Astrocyte of the hippocampus (primary cell): ENCODE data around the gene FRS3.

Experiments
- DNase-seq: peaks from one replicate; pipeline ENCODE4 v3.0.0; 2011; ENCODE audit warnings: low read depth, low spot score

FRS3 gene

GRCh38 chr6:41741625-41742490 lies 37.8 kb downstream of the FRS3 start:
- no peak for DNase-seq

- no peak for DNase-seq
These were observed 39.1 kb downstream of the FRS3 start for GRCh38 chr6:41740366-41741162.

GRCh38 chr6:41739041-41739440 lies 40.7 kb downstream of the FRS3 start:
- no peak for DNase-seq

GRCh38 chr6:41737591-41738130 lies 42.0 kb downstream of the FRS3 start:
- no peak for DNase-seq

GRCh38 chr6:41736800-41737555 lies 42.7 kb downstream of the FRS3 start:
- no peak for DNase-seq

- DNase-seq, result no peak
These were observed 43.4 kb downstream of the FRS3 start for GRCh38 chr6:41736186-41736733.

- DNase-seq, result peak; percentile 96
These were observed 44.1 kb downstream of the FRS3 start, which contains the start of gene TFEB for GRCh38 chr6:41735427-41736185. Gene TFEB (minus strand): TSS chr6:41735608. CDS start chr6:41691213, 44,395 bp downstream.

- DNase-seq, result peak; percentile 86
These were observed 44.9 kb downstream of the FRS3 start for GRCh38 chr6:41734666-41735426.

GRCh38 chr6:41733707-41734665 lies 45.7 kb downstream of the FRS3 start:
- DNase-seq, result peak; percentile 87

- peak; percentile 24 for DNase-seq
These were observed 46.4 kb downstream of the FRS3 start for GRCh38 chr6:41733360-41733706.

- peak; percentile 25 for DNase-seq
These were observed 46.9 kb downstream of the FRS3 start for GRCh38 chr6:41732591-41733359.

GRCh38 chr6:41732149-41732548 lies 47.6 kb downstream of the FRS3 start:
- no peak for DNase-seq

- no peak for DNase-seq
These were observed 48.1 kb downstream of the FRS3 start for GRCh38 chr6:41731561-41732086.

GRCh38 chr6:41730531-41731436 lies 48.9 kb downstream of the FRS3 start:
- DNase-seq, result no peak

GRCh38 chr6:41729624-41730023 lies 50.1 kb downstream of the FRS3 start:
- DNase-seq, result no peak

GRCh38 chr6:41728954-41729353 lies 50.7 kb downstream of the FRS3 start:
- DNase-seq, result no peak
